Measurements from ENCODE around the gene PVRIG.
"Not testable (repeated sequence)": the region's sequence is repeated elsewhere in the genome, so short reads cannot be mapped to it uniquely, and the experiment has no call there.

- TF ChIP-seq POLR2A (IDR thresholded peaks at IDR 0.05; ENCODE audit: low read length); GATA1 (IDR thresholded peaks at IDR 0.05; ENCODE audit: low read depth, low read length): not testable (repeated sequence)
Observed at GRCh38 chr7:100180084-100180483, 39.7 kb upstream of the PVRIG start.
